Activated CD8-positive, alpha-beta memory T cell treated with anti-CD3 and anti-CD28 coated beads, Interleukin-2, amount 50 U/mL, for 1 hour (primary cell): ENCODE results near the gene LASP1.
"Not testable (repeated sequence)": the region's sequence is repeated elsewhere in the genome, so short reads cannot be mapped to it uniquely, and the experiment has no call there.

Source experiments
- DNase-seq: peaks from one replicate; pipeline ENCODE4 v3.0.0-alpha.2; 2020; ENCODE audit errors: extremely low read depth

Gene LASP1

GRCh38 chr17:38908676-38909181 is 38.9 kb downstream of the LASP1 start:
- no peak for DNase-seq

- no peak for DNase-seq
Measured at GRCh38 chr17:38910325-38910724, 40.5 kb downstream of the LASP1 start.

GRCh38 chr17:38911081-38911730 is 41.3 kb downstream of the LASP1 start:
- no peak for DNase-seq

- DNase-seq, result not testable (repeated sequence)
Measured at GRCh38 chr17:38911731-38912081, 41.8 kb downstream of the LASP1 start.

GRCh38 chr17:38912221-38912813 is 42.5 kb downstream of the LASP1 start:
- DNase-seq, result no peak

- no peak for DNase-seq
Measured at GRCh38 chr17:38914741-38915638, 45.1 kb downstream of the LASP1 start.

- DNase-seq, result no peak
Measured at GRCh38 chr17:38915639-38915995, 45.8 kb downstream of the LASP1 start.

- DNase-seq, result no peak
Measured at GRCh38 chr17:38916771-38917170, 46.9 kb downstream of the LASP1 start.

GRCh38 chr17:38917259-38917658 is 47.4 kb downstream of the LASP1 start:
- no peak for DNase-seq

- no peak for DNase-seq
Measured at GRCh38 chr17:38918129-38918913, 48.5 kb downstream of the LASP1 start.

- DNase-seq, result no peak
Measured at GRCh38 chr17:38918916-38919315, 49.1 kb downstream of the LASP1 start.

GRCh38 chr17:38919316-38920078 is 49.6 kb downstream of the LASP1 start:
- DNase-seq, result no peak

- DNase-seq, result no peak
Measured at GRCh38 chr17:38920374-38921291, 50.8 kb downstream of the LASP1 start.

- no peak for DNase-seq
Measured at GRCh38 chr17:38921756-38922411, 52.0 kb downstream of the LASP1 start.

- DNase-seq, result no peak
Measured at GRCh38 chr17:38922538-38923297, 52.9 kb downstream of the LASP1 start.

- no peak for DNase-seq
Measured at GRCh38 chr17:38925263-38925995, 55.6 kb downstream of the LASP1 start, which contains the start of gene LASP1NB. Gene LASP1NB, plus strand, starts transcription at chr17:38925614.

- DNase-seq, result no peak
Measured at GRCh38 chr17:38926293-38927070, 56.6 kb downstream of the LASP1 start.
